HG03025 (cell line): Measurements from ENCODE around the gene HASPIN.
"Not testable (repeated sequence)": the region's sequence is repeated elsewhere in the genome, so short reads cannot be mapped to it uniquely, and the experiment has no call there.

Experiments used
- ATAC-seq: cut with Tn5 transposase; IDR thresholded peaks from one replicate; pipeline ENCODE4 v1.9.1; 2021; ENCODE audit warnings: mild to moderate bottlenecking, moderate library complexity; ENCODE audit not compliant: unreplicated experiment, low FRiP score

The HASPIN gene

GRCh38 chr17:3695723-3696411 is 27.8 kb upstream of the HASPIN start, which contains the start of gene P2RX5:
Gene P2RX5 (minus strand): TSS chr17:3696155. CDS start chr17:3696005, 150 bp downstream.
- no peak for ATAC-seq

- ATAC-seq = no peak
Measured at GRCh38 chr17:3697103-3697476, 26.6 kb upstream of the HASPIN start.

GRCh38 chr17:3698139-3698538 is 25.6 kb upstream of the HASPIN start:
- ATAC-seq = no peak

GRCh38 chr17:3699951-3700350 is 23.8 kb upstream of the HASPIN start:
- no peak for ATAC-seq

GRCh38 chr17:3702041-3702539 is 21.6 kb upstream of the HASPIN start:
- not testable (repeated sequence) for ATAC-seq

GRCh38 chr17:3704931-3705717 is 18.6 kb upstream of the HASPIN start:
- no peak for ATAC-seq

- not testable (repeated sequence) for ATAC-seq
Measured at GRCh38 chr17:3705718-3705984, 18.1 kb upstream of the HASPIN start.

GRCh38 chr17:3708366-3708765 is 15.3 kb upstream of the HASPIN start:
- no peak for ATAC-seq

GRCh38 chr17:3710951-3711383 is 12.7 kb upstream of the HASPIN start:
- ATAC-seq = peak; percentile 92

- no peak for ATAC-seq
Measured at GRCh38 chr17:3712811-3713463, 10.8 kb upstream of the HASPIN start.

- ATAC-seq = no peak
Measured at GRCh38 chr17:3715296-3715695, 8.4 kb upstream of the HASPIN start.

- ATAC-seq = no peak
Measured at GRCh38 chr17:3718201-3718600, 5.5 kb upstream of the HASPIN start.

- ATAC-seq = no peak
Measured at GRCh38 chr17:3719265-3719664, 4.4 kb upstream of the HASPIN start.

GRCh38 chr17:3722716-3723115 is 987 bp upstream of the HASPIN start:
- no peak for ATAC-seq

GRCh38 chr17:3723188-3723555 is 531 bp upstream of the HASPIN start:
- ATAC-seq = no peak

GRCh38 chr17:3724378-3725077 is 825 bp downstream of the HASPIN start:
- ATAC-seq = peak; percentile 4

GRCh38 chr17:3727041-3727440 is 3.3 kb downstream of the HASPIN start:
- ATAC-seq = no peak

- not testable (repeated sequence) for ATAC-seq
Measured at GRCh38 chr17:3728099-3728498, 4.4 kb downstream of the HASPIN start.

GRCh38 chr17:3729881-3730280 is 6.2 kb downstream of the HASPIN start:
- ATAC-seq = no peak

GRCh38 chr17:3730881-3731429 is 7.3 kb downstream of the HASPIN start:
- ATAC-seq = no peak

- no peak for ATAC-seq
Measured at GRCh38 chr17:3732210-3732621, 8.5 kb downstream of the HASPIN start.
